ENCODE results near the gene CYSLTR2.

GRCh38 chr13:48731957-48732569 is 78.3 kb downstream of the CYSLTR2 start:
- TF ChIP-seq, protein P1, sequence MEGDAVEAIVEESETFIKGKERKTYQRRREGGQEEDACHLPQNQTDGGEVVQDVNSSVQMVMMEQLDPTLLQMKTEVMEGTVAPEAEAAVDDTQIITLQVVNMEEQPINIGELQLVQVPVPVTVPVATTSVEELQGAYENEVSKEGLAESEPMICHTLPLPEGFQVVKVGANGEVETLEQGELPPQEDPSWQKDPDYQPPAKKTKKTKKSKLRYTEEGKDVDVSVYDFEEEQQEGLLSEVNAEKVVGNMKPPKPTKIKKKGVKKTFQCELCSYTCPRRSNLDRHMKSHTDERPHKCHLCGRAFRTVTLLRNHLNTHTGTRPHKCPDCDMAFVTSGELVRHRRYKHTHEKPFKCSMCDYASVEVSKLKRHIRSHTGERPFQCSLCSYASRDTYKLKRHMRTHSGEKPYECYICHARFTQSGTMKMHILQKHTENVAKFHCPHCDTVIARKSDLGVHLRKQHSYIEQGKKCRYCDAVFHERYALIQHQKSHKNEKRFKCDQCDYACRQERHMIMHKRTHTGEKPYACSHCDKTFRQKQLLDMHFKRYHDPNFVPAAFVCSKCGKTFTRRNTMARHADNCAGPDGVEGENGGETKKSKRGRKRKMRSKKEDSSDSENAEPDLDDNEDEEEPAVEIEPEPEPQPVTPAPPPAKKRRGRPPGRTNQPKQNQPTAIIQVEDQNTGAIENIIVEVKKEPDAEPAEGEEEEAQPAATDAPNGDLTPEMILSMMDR (IDR thresholded peaks at IDR 0.05) = peak; percentile 27 to 52 (median 46)
- TF ChIP-seq POLR2A (IDR thresholded peaks at IDR 0.05) = no peak
